Lower leg skin (tissue), 3 donors: ENCODE results near the gene PLK5.

Experiments used
- POLR2A ChIP-seq, 2 donors: fragments of 450-650 bp; IDR thresholded peaks; one replicate each; pipeline ENCODE4 v1.6.1; 2016 to 2017; ENCODE audit warnings: antibody characterized with exemption in 2 of 2, mild to moderate bottlenecking in 1 of 2, moderate library complexity in 1 of 2
- TF ChIP-seq, protein P1 (sequence below), 3 donors: fragments of 450-650 bp; IDR thresholded peaks; one replicate each; pipeline ENCODE4 v1.5.1; 2016; ENCODE audit warnings: antibody characterized with exemption in 3 of 3, mild to moderate bottlenecking in 3 of 3, moderate library complexity in 2 of 3

- TF ChIP-seq, protein P1, sequence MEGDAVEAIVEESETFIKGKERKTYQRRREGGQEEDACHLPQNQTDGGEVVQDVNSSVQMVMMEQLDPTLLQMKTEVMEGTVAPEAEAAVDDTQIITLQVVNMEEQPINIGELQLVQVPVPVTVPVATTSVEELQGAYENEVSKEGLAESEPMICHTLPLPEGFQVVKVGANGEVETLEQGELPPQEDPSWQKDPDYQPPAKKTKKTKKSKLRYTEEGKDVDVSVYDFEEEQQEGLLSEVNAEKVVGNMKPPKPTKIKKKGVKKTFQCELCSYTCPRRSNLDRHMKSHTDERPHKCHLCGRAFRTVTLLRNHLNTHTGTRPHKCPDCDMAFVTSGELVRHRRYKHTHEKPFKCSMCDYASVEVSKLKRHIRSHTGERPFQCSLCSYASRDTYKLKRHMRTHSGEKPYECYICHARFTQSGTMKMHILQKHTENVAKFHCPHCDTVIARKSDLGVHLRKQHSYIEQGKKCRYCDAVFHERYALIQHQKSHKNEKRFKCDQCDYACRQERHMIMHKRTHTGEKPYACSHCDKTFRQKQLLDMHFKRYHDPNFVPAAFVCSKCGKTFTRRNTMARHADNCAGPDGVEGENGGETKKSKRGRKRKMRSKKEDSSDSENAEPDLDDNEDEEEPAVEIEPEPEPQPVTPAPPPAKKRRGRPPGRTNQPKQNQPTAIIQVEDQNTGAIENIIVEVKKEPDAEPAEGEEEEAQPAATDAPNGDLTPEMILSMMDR (IDR thresholded peaks at IDR 0.05): no peak
- TF ChIP-seq POLR2A (IDR thresholded peaks at IDR 0.05): no peak
These were observed 47.5 kb downstream of the PLK5 start for GRCh38 chr19:1571358-1571757.
